Measurements from ENCODE around the gene PSME2. TPM values are rescaled to one million over a fixed set of nuclear protein-coding genes. Genes with fewer than 3 reads are reported as not detected.

Gene PSME2
- total and polyA plus RNA-seq, 2 of the 13 experiments (the other 11 are each of a cell fraction or from before 2014, with no cell fraction given), result 332 to 716 TPM

- TF ChIP-seq ZFP62 (CRISPR knock-in tag; IDR thresholded peaks at IDR 0.05) (0 out of 2 replicates have a peak, but pooled peaks have one; percentile 68), ZNF253 (CRISPR knock-in tag; IDR thresholded peaks at IDR 0.05; ENCODE audit: borderline replicate concordance) (peak; percentile 89; the same call in 1 of the 2 replicates), ZNF572 (CRISPR knock-in tag; IDR thresholded peaks at IDR 0.05) (peak; percentile 98), ZNF280B (CRISPR knock-in tag; IDR thresholded peaks at IDR 0.05; ENCODE audit: borderline replicate concordance) (peak; percentile 72; the same call in 1 of the 2 replicates), POLR2AphosphoS5 (IDR thresholded peaks at IDR 0.05; ENCODE audit: low read depth, low read length) (peak; percentile 94), MAZ (IDR thresholded peaks at IDR 0.05; ENCODE audit: borderline replicate concordance, low read depth, low read length) (peak; percentile 100), MAZ (CRISPR knock-in tag; IDR thresholded peaks at IDR 0.05; ENCODE audit: low read depth) (peak; percentile 100), CREB1 (IDR thresholded peaks at IDR 0.05) (peak; percentile 66), CREB1 (CRISPR knock-in tag; IDR thresholded peaks at IDR 0.05) (no peak), SOX13 (IDR thresholded peaks at IDR 0.05) (peak; percentile 75), SOX13 (CRISPR knock-in tag; conservative IDR thresholded peaks at IDR 0.05 in 1 of 2, IDR thresholded peaks at IDR 0.05 in 1 of 2) (peak; percentile 90 to 99), KDM6A (CRISPR knock-in tag; IDR thresholded peaks at IDR 0.05; ENCODE audit: low read depth) (peak; percentile 100), THYN1 (CRISPR knock-in tag; IDR thresholded peaks at IDR 0.05; ENCODE audit: borderline replicate concordance, low read depth) (no peak), KAT7 (CRISPR knock-in tag; IDR thresholded peaks at IDR 0.05; ENCODE audit: borderline replicate concordance) (peak; percentile 100), ZNF337 (CRISPR knock-in tag; IDR thresholded peaks at IDR 0.05; ENCODE audit: borderline replicate concordance, low read depth) (peak; percentile 78), GATAD2A (CRISPR knock-in tag; IDR thresholded peaks at IDR 0.05) (peak; percentile 99), ZBTB38 (CRISPR knock-in tag; IDR thresholded peaks at IDR 0.05) (peak; percentile 98), HES4 (CRISPR knock-in tag; IDR thresholded peaks at IDR 0.05; ENCODE audit: borderline replicate concordance) (peak; percentile 28), SRSF1 (optimal IDR thresholded peaks at IDR 0.05; ENCODE audit: low read depth, low read length) (peak; percentile 83), ELF3 (CRISPR knock-in tag; IDR thresholded peaks at IDR 0.05) (peak; percentile 98), SNAI1 (CRISPR knock-in tag; IDR thresholded peaks at IDR 0.05; ENCODE audit: borderline replicate concordance) (peak; percentile 40; the same call in 1 of the 2 replicates), XRCC5 (optimal IDR thresholded peaks at IDR 0.05; ENCODE audit: low read length) (no peak), TAF15 (IDR thresholded peaks at IDR 0.05; ENCODE audit: low read depth, low read length, poor library complexity, severe bottlenecking) (peak; percentile 100), JUN (CRISPR knock-in tag; IDR thresholded peaks at IDR 0.05) (peak; percentile 96), JARID2 (CRISPR knock-in tag; IDR thresholded peaks at IDR 0.05; ENCODE audit: insufficient replicate concordance) (peak; percentile 98), TGIF2 (CRISPR knock-in tag; IDR thresholded peaks at IDR 0.05) (peak; percentile 98)
- TF ChIP-seq, protein P1, sequence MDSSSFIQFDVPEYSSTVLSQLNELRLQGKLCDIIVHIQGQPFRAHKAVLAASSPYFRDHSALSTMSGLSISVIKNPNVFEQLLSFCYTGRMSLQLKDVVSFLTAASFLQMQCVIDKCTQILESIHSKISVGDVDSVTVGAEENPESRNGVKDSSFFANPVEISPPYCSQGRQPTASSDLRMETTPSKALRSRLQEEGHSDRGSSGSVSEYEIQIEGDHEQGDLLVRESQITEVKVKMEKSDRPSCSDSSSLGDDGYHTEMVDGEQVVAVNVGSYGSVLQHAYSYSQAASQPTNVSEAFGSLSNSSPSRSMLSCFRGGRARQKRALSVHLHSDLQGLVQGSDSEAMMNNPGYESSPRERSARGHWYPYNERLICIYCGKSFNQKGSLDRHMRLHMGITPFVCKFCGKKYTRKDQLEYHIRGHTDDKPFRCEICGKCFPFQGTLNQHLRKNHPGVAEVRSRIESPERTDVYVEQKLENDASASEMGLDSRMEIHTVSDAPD (CRISPR knock-in tag; IDR thresholded peaks at IDR 0.05), result peak; percentile 91; the same call in 1 of the 2 replicates
- TF ChIP-seq, protein P2, sequence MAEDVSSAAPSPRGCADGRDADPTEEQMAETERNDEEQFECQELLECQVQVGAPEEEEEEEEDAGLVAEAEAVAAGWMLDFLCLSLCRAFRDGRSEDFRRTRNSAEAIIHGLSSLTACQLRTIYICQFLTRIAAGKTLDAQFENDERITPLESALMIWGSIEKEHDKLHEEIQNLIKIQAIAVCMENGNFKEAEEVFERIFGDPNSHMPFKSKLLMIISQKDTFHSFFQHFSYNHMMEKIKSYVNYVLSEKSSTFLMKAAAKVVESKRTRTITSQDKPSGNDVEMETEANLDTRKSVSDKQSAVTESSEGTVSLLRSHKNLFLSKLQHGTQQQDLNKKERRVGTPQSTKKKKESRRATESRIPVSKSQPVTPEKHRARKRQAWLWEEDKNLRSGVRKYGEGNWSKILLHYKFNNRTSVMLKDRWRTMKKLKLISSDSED (CRISPR knock-in tag; IDR thresholded peaks at IDR 0.05), result no peak; the same call in 1 of the 2 replicates
These were observed 32.4 kb downstream of the PSME2 start (continued) for GRCh38 chr14:24113801-24114531.
